HepG2 (cell line): ENCODE data around the gene HMGCR. TPM values are rescaled to one million over a fixed set of nuclear protein-coding genes. Genes with fewer than 3 reads are reported as not detected.

ENCODE experiments used
- AHR ChIP-seq: IDR thresholded peaks from 2 replicates; pipeline ENCODE4 v1.6.1; 2018; ENCODE audit warnings: missing genetic modification reagents, missing compliant biosample characterization
- IKZF4 ChIP-seq: sonication (generic); formaldehyde crosslinking; IDR thresholded peaks from 2 replicates; pipeline ENCODE4 v1.5.1; 2020; ENCODE audit warnings: borderline replicate concordance, mild to moderate bottlenecking, low read depth, missing genetic modification reagents; ENCODE audit errors: not compliant biosample characterization
- KLF15 ChIP-seq: sonication (generic); formaldehyde crosslinking; IDR thresholded peaks from 2 replicates; pipeline ENCODE4 v1.8.1; 2023; ENCODE audit warnings: borderline replicate concordance, mild to moderate bottlenecking, inconsistent platforms, missing genetic modification reagents, mixed read lengths
- MAFG ChIP-seq: sonication (generic); formaldehyde crosslinking; IDR thresholded peaks from 2 replicates; pipeline ENCODE4 v1.5.1; 2020; ENCODE audit warnings: mild to moderate bottlenecking, missing genetic modification reagents
- MATR3 ChIP-seq: sonication (generic); formaldehyde crosslinking; IDR thresholded peaks from 2 replicates; pipeline ENCODE4 v1.4.0; 2020; ENCODE audit warnings: missing genetic modification reagents
- MAZ ChIP-seq, 2 experiments: sonication (generic) in 1 of 2; formaldehyde crosslinking in 1 of 2; IDR thresholded peaks; 2 replicates each; pipeline versions ENCODE4 v1.5.0 to v1.6.1; 2012 to 2020; ENCODE audit warnings: low read depth in 2 of 2, mild to moderate bottlenecking in 2 of 2, borderline replicate concordance in 1 of 2, improper control_type of control experiment in 1 of 2, low read length in 1 of 2, missing genetic modification reagents in 1 of 2, moderate library complexity in 1 of 2
- MBD4 ChIP-seq: IDR thresholded peaks from 2 replicates; pipeline ENCODE4 v1.6.1; 2012; ENCODE audit warnings: low read length, inconsistent platforms, borderline replicate concordance
- MED8 ChIP-seq: sonication (generic); formaldehyde crosslinking; IDR thresholded peaks from 2 replicates; pipeline ENCODE4 v1.8.1; 2023; ENCODE audit warnings: mild to moderate bottlenecking, missing genetic modification reagents; ENCODE audit not compliant: insufficient replicate concordance
- NR1H2 ChIP-seq: sonication (generic); formaldehyde crosslinking; IDR thresholded peaks from 2 replicates; pipeline ENCODE4 v1.8.1; 2022; ENCODE audit warnings: low read depth, missing genetic modification reagents, borderline replicate concordance
- ZBTB38 ChIP-seq: sonication (generic); formaldehyde crosslinking; IDR thresholded peaks from 2 replicates; pipeline ENCODE4 v1.5.1; 2020; ENCODE audit warnings: mild to moderate bottlenecking, missing genetic modification reagents
- ZFP90 ChIP-seq: sonication (generic); formaldehyde crosslinking; IDR thresholded peaks from 2 replicates; pipeline ENCODE4 v1.8.0; 2022; ENCODE audit warnings: missing genetic modification reagents, mild to moderate bottlenecking, inconsistent platforms, borderline replicate concordance
- ZNF274 ChIP-seq: sonication (generic); formaldehyde crosslinking; IDR thresholded peaks from 2 replicates; pipeline ENCODE4 v1.5.1; 2020; ENCODE audit warnings: mild to moderate bottlenecking, missing genetic modification reagents
- ZNF343 ChIP-seq: sonication (generic); formaldehyde crosslinking; IDR thresholded peaks from 2 replicates; pipeline ENCODE4 v1.4.0; 2020; ENCODE audit warnings: mild to moderate bottlenecking, missing genetic modification reagents
- ZNF557 ChIP-seq: sonication (generic); formaldehyde crosslinking; IDR thresholded peaks from 2 replicates; pipeline ENCODE4 v1.4.0; 2020; ENCODE audit warnings: missing genetic modification reagents
- ZSCAN12 ChIP-seq: sonication (generic); formaldehyde crosslinking; IDR thresholded peaks from 2 replicates; pipeline ENCODE4 v1.9.0; 2021; ENCODE audit warnings: mild to moderate bottlenecking, missing genetic modification reagents
- ZSCAN20 ChIP-seq: sonication (generic); formaldehyde crosslinking; IDR thresholded peaks from 2 replicates; pipeline ENCODE4 v1.4.0; 2020; ENCODE audit warnings: missing genetic modification reagents, mild to moderate bottlenecking, borderline replicate concordance
- polyA plus RNA-seq, 8 experiments: library from polyadenylated mRNA; depleted of rRNA in 3 of 8; stranded (reverse) in 7 of 8; unstranded in 1 of 8; fragments of >200 nt; fragmentation: Illumina TruSeq in 4 of 8; extraction: Trizol in 4 of 8; gene quantifications; 2 replicates each; pipeline versions ENCODE4 v1.2.1 to v1.2.3, GENCODE V29; 2011 to 2016; ENCODE audit warnings: low read depth in 4 of 8, missing spikeins in 1 of 8, mixed read lengths in 1 of 8; ENCODE audit not compliant: insufficient read depth in 1 of 8
- total RNA-seq, 5 experiments: library from RNA; depleted of rRNA; stranded (reverse); fragments of >200 nt; fragmentation: Illumina TruSeq; extraction: Trizol; gene quantifications; 2 replicates each; pipeline ENCODE4 v1.2.3, GENCODE V29; 2016; ENCODE audit warnings: low read depth in 1 of 5
- TF ChIP-seq, protein P1 (sequence below): sonication (generic); formaldehyde crosslinking; IDR thresholded peaks from 2 replicates; pipeline ENCODE4 v1.4.0; 2020; ENCODE audit warnings: missing genetic modification reagents, mild to moderate bottlenecking, borderline replicate concordance
- TF ChIP-seq, protein P2 (sequence below): sonication (generic); formaldehyde crosslinking; IDR thresholded peaks from 2 replicates; pipeline ENCODE4 v1.4.0; 2020; ENCODE audit warnings: mild to moderate bottlenecking, low read depth, missing genetic modification reagents
- TF ChIP-seq, protein P3 (sequence below): sonication (generic); formaldehyde crosslinking; IDR thresholded peaks from 2 replicates; pipeline ENCODE4 v1.9.0; 2022; ENCODE audit warnings: missing genetic modification reagents, mild to moderate bottlenecking, borderline replicate concordance
- TF ChIP-seq, protein P4 (sequence below): sonication (generic); formaldehyde crosslinking; IDR thresholded peaks from 2 replicates; pipeline ENCODE4 v1.8.1; 2023; ENCODE audit warnings: mild to moderate bottlenecking, missing genetic modification reagents

Gene HMGCR
- total and polyA plus RNA-seq, 2 of the 13 experiments (the other 11 are each of a cell fraction or from before 2014, with no cell fraction given) = 43.0 to 144 TPM

DNA sequence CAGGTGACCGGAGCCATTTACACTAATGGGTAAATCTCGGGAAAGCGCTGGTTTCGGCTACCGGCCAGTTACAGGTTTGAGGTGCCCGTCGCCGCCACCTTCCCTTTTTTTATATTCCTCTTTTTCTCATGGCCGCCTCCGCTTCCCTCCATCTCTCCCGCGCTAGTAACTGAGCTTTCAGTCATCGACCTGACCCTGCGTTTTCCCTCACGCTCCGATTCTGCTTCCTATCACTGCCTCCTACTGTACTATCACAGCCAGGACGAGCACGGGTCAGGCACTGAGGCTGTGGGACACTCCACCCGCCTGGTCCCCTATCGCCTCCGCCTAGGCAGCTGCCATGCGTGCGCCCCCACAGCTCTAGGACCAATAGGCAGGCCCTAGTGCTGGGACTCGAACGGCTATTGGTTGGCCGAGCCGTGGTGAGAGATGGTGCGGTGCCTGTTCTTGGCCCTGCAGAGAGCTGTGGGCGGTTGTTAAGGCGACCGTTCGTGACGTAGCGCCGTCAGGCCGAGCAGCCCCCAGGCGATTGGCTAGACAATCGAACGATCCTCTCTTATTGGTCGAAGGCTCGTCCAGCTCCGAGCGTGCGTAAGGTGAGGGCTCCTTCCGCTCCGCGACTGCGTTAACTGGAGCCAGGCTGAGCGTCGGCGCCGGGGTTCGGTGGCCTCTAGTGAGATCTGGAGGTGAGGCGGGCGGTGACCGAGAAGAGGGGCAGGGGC lies at the start of gene HMGCR (continued):
- TF ChIP-seq, protein P1, sequence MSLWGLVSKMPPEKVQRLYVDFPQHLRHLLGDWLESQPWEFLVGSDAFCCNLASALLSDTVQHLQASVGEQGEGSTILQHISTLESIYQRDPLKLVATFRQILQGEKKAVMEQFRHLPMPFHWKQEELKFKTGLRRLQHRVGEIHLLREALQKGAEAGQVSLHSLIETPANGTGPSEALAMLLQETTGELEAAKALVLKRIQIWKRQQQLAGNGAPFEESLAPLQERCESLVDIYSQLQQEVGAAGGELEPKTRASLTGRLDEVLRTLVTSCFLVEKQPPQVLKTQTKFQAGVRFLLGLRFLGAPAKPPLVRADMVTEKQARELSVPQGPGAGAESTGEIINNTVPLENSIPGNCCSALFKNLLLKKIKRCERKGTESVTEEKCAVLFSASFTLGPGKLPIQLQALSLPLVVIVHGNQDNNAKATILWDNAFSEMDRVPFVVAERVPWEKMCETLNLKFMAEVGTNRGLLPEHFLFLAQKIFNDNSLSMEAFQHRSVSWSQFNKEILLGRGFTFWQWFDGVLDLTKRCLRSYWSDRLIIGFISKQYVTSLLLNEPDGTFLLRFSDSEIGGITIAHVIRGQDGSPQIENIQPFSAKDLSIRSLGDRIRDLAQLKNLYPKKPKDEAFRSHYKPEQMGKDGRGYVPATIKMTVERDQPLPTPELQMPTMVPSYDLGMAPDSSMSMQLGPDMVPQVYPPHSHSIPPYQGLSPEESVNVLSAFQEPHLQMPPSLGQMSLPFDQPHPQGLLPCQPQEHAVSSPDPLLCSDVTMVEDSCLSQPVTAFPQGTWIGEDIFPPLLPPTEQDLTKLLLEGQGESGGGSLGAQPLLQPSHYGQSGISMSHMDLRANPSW (CRISPR knock-in tag) = no peak
- TF ChIP-seq MAFG (CRISPR knock-in tag) (no peak), ZNF274 (CRISPR knock-in tag) (no peak; the same call in 1 of the 2 replicates), ZNF557 (CRISPR knock-in tag) (no peak), MATR3 (CRISPR knock-in tag) (no peak), IKZF4 (CRISPR knock-in tag) (no peak), ZSCAN12 (CRISPR knock-in tag) (no peak), ZBTB38 (peak; percentile 75; the same call in 1 of the 2 replicates), KLF15 (CRISPR knock-in tag) (no peak; the same call in 1 of the 2 replicates), MBD4 (no peak), NR1H2 (CRISPR knock-in tag) (no peak), MAZ (IDR thresholded peaks at IDR 0.05; ENCODE audit: borderline replicate concordance, low read depth, low read length) (peak; percentile 59; the same call in 1 of the 2 replicates), MAZ (CRISPR knock-in tag; IDR thresholded peaks at IDR 0.05; ENCODE audit: low read depth) (peak; percentile 34; the same call in 1 of the 2 replicates), AHR (CRISPR knock-in tag) (peak; percentile 86), MED8 (CRISPR knock-in tag) (peak; percentile 74), ZNF343 (CRISPR knock-in tag) (peak; percentile 54; the same call in 1 of the 2 replicates), ZFP90 (CRISPR knock-in tag) (peak; percentile 73), ZSCAN20 (no peak)
- TF ChIP-seq, protein P2, sequence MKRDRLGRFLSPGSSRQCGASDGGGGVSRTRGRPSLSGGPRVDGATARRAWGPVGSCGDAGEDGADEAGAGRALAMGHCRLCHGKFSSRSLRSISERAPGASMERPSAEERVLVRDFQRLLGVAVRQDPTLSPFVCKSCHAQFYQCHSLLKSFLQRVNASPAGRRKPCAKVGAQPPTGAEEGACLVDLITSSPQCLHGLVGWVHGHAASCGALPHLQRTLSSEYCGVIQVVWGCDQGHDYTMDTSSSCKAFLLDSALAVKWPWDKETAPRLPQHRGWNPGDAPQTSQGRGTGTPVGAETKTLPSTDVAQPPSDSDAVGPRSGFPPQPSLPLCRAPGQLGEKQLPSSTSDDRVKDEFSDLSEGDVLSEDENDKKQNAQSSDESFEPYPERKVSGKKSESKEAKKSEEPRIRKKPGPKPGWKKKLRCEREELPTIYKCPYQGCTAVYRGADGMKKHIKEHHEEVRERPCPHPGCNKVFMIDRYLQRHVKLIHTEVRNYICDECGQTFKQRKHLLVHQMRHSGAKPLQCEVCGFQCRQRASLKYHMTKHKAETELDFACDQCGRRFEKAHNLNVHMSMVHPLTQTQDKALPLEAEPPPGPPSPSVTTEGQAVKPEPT = peak; percentile 62; the same call in 1 of the 2 replicates
- TF ChIP-seq, protein P3, sequence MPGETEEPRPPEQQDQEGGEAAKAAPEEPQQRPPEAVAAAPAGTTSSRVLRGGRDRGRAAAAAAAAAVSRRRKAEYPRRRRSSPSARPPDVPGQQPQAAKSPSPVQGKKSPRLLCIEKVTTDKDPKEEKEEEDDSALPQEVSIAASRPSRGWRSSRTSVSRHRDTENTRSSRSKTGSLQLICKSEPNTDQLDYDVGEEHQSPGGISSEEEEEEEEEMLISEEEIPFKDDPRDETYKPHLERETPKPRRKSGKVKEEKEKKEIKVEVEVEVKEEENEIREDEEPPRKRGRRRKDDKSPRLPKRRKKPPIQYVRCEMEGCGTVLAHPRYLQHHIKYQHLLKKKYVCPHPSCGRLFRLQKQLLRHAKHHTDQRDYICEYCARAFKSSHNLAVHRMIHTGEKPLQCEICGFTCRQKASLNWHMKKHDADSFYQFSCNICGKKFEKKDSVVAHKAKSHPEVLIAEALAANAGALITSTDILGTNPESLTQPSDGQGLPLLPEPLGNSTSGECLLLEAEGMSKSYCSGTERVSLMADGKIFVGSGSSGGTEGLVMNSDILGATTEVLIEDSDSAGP (CRISPR knock-in tag) = peak; percentile 89
- TF ChIP-seq, protein P4, sequence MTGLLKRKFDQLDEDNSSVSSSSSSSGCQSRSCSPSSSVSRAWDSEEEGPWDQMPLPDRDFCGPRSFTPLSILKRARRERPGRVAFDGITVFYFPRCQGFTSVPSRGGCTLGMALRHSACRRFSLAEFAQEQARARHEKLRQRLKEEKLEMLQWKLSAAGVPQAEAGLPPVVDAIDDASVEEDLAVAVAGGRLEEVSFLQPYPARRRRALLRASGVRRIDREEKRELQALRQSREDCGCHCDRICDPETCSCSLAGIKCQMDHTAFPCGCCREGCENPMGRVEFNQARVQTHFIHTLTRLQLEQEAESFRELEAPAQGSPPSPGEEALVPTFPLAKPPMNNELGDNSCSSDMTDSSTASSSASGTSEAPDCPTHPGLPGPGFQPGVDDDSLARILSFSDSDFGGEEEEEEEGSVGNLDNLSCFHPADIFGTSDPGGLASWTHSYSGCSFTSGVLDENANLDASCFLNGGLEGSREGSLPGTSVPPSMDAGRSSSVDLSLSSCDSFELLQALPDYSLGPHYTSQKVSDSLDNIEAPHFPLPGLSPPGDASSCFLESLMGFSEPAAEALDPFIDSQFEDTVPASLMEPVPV (CRISPR knock-in tag) = peak; percentile 75; the same call in 1 of the 2 replicates
